HCT116 (cell line): ENCODE measurements around the gene OR10H5.

Experiments
- CTCF ChIP-seq, 3 experiments: fragments of 200-600 bp in 1 of 3; sonication (generic) in 1 of 3; IDR thresholded peaks in 2 of 3; conservative IDR thresholded peaks in 1 of 3; 2 replicates each; pipeline ENCODE4 v1.5.1; 2012 to 2017; ENCODE audit warnings: low read depth in 2 of 3, low read length in 2 of 3, antibody characterized with exemption in 1 of 3, borderline replicate concordance in 1 of 3, control low read depth in 1 of 3, mild to moderate bottlenecking in 1 of 3, mixed read lengths in 1 of 3, mixed run types in 1 of 3, moderate library complexity in 1 of 3; ENCODE audit not compliant: insufficient read depth in 1 of 3
- ELF1 ChIP-seq: IDR thresholded peaks from 2 replicates; pipeline ENCODE4 v1.6.1; 2012; ENCODE audit warnings: low read depth, borderline replicate concordance
- EZH2 ChIP-seq: fragments of 200-600 bp; sonication (generic); IDR thresholded peaks from 2 replicates; pipeline ENCODE4 v1.6.1; 2017; ENCODE audit warnings: antibody characterized with exemption, mixed run types
- POLR2AphosphoS5 ChIP-seq: IDR thresholded peaks from 2 replicates; pipeline ENCODE4 v1.6.1; 2011; ENCODE audit warnings: mild to moderate bottlenecking, low read depth, low read length, moderate library complexity
- ZBTB33 ChIP-seq: IDR thresholded peaks from 2 replicates; pipeline ENCODE4 v1.6.1; 2011; ENCODE audit warnings: mild to moderate bottlenecking, low read length, moderate library complexity; ENCODE audit not compliant: insufficient replicate concordance; ENCODE audit errors: extremely low read depth

- no peak for TF ChIP-seq EZH2
- TF ChIP-seq CTCF (IDR thresholded peaks at IDR 0.05 in 2 of 3, conservative IDR thresholded peaks at IDR 0.05 in 1 of 3; ENCODE audit: borderline replicate concordance in 1 of 3, insufficient read depth in 1 of 3, low read depth in 2 of 3, low read length in 2 of 3): no peak
- TF ChIP-seq ELF1: no peak
- no peak for TF ChIP-seq POLR2AphosphoS5
- no peak for TF ChIP-seq ZBTB33
Measured at GRCh38 chr19:15740785-15741184, 46.7 kb upstream of the OR10H5 start.
